Measurements from ENCODE around the gene GRIK4.

The GRIK4 gene

GRCh38 chr11:120555433-120555773, 43.9 kb downstream of the GRIK4 start:
- no peak overlapping the region for H3K4me3 ChIP-seq (ENCODE audit: low read length)
- no peak for DNase-seq (ENCODE audit: low read depth)
- TF ChIP-seq CTCF (conservative IDR thresholded peaks at IDR 0.05; ENCODE audit: low read depth, low read length) = no peak

GRCh38 chr11:120556797-120557196, 45.2 kb downstream of the GRIK4 start:
- no peak for DNase-seq (ENCODE audit: low read depth)
- no peak overlapping the region for H3K4me3 ChIP-seq (ENCODE audit: low read length)
- TF ChIP-seq CTCF (conservative IDR thresholded peaks at IDR 0.05; ENCODE audit: low read depth, low read length) = no peak

- no peak for TF ChIP-seq CTCF (conservative IDR thresholded peaks at IDR 0.05; ENCODE audit: low read depth, low read length)
- H3K4me3 ChIP-seq (ENCODE audit: low read length) = no peak overlapping the region
- no peak for DNase-seq (ENCODE audit: low read depth)
Measured at GRCh38 chr11:120558744-120559431, 47.3 kb downstream of the GRIK4 start.

GRCh38 chr11:120561286-120561685, 49.7 kb downstream of the GRIK4 start:
- no peak for TF ChIP-seq CTCF (conservative IDR thresholded peaks at IDR 0.05; ENCODE audit: low read depth, low read length)
- no peak overlapping the region for H3K4me3 ChIP-seq (ENCODE audit: low read length)
- no peak for DNase-seq (ENCODE audit: low read depth)

- DNase-seq (ENCODE audit: low read depth) = no peak
- no peak for TF ChIP-seq CTCF (conservative IDR thresholded peaks at IDR 0.05; ENCODE audit: low read depth, low read length)
- no peak overlapping the region for H3K4me3 ChIP-seq (ENCODE audit: low read length)
Measured at GRCh38 chr11:120562806-120563425, 51.4 kb downstream of the GRIK4 start.

- no peak for TF ChIP-seq CTCF (conservative IDR thresholded peaks at IDR 0.05; ENCODE audit: low read depth, low read length)
- DNase-seq (ENCODE audit: low read depth) = peak; percentile 36
- peak overlapping the region; percentile 25 for H3K4me3 ChIP-seq (ENCODE audit: low read length)
Measured at GRCh38 chr11:120563703-120564572, 52.4 kb downstream of the GRIK4 start.

Measured in retinal pigment epithelial cell (primary cell).